GM10266 (cell line): ENCODE results near the gene LRMDA.

Experiments
- DNase-seq: peaks from one replicate; pipeline ENCODE4 v3.0.0; 2012; ENCODE audit errors: extremely low spot score
- TF ChIP-seq, protein P1 (sequence below): IDR thresholded peaks from 2 replicates; pipeline ENCODE4 v1.5.1; 2012; ENCODE audit warnings: mild to moderate bottlenecking, low read depth; ENCODE audit not compliant: control insufficient read depth, insufficient read depth; ENCODE audit errors: missing control alignments

Gene LRMDA

GRCh38 chr10:75803816-75804552 lies 372.6 kb downstream of the LRMDA start:
- TF ChIP-seq, protein P1, sequence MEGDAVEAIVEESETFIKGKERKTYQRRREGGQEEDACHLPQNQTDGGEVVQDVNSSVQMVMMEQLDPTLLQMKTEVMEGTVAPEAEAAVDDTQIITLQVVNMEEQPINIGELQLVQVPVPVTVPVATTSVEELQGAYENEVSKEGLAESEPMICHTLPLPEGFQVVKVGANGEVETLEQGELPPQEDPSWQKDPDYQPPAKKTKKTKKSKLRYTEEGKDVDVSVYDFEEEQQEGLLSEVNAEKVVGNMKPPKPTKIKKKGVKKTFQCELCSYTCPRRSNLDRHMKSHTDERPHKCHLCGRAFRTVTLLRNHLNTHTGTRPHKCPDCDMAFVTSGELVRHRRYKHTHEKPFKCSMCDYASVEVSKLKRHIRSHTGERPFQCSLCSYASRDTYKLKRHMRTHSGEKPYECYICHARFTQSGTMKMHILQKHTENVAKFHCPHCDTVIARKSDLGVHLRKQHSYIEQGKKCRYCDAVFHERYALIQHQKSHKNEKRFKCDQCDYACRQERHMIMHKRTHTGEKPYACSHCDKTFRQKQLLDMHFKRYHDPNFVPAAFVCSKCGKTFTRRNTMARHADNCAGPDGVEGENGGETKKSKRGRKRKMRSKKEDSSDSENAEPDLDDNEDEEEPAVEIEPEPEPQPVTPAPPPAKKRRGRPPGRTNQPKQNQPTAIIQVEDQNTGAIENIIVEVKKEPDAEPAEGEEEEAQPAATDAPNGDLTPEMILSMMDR, result no peak
- no peak for DNase-seq

DNA sequence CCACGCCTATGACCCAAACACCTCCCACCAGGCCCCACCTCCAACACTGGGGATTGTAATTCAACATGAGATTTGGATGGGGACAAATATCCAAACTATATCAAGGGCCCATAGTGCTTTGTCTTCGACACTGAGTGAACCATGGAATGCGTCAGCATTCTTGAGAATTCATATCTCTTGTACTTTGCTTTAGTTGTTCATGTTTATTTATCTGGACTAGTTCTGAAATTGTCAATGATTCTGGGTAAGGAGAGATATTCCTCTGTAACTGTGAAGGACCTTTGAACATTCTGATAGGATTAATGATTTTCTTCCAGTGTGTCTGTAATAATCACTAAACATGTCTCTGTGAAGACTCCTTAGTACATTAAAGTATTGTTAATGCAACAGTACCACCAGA lies 374.8 kb downstream of the LRMDA start:
- DNase-seq, result no peak
- TF ChIP-seq, protein P1, result no peak

GRCh38 chr10:75807456-75807855 lies 376.0 kb downstream of the LRMDA start:
- DNase-seq, result no peak
- TF ChIP-seq, protein P1, result no peak

- TF ChIP-seq, protein P1, result no peak
Measured at GRCh38 chr10:75809003-75809402, 377.6 kb downstream of the LRMDA start.

DNA sequence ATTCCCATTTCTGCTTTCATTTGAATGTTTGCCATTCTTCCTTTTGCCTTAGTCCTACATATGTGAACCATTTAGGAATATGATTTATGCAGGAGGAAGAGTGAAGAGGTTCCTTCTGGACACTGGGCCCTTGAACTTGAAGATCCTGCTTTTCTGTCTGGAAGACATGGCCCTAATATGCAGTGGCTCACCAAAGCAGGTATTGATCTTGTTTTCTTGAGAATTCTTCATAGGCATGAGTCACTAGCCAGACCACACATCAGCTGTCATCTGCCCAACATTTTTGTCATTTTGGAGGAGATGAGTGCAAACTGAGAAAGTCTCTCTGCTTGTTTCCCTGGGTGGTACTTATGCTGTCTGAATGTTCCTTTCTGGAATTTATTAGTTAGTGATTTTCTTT lies 382.6 kb downstream of the LRMDA start:
- no peak for DNase-seq
- TF ChIP-seq, protein P1, result no peak

More at GRCh38 chr10:75809003-75809402, 377.6 kb downstream of the LRMDA start:
- DNase-seq, result no peak

GRCh38 chr10:75815066-75815465 lies 383.6 kb downstream of the LRMDA start:
- no peak for DNase-seq
- TF ChIP-seq, protein P1, result no peak

GRCh38 chr10:75817198-75817597 lies 385.8 kb downstream of the LRMDA start:
- TF ChIP-seq, protein P1, result no peak
- DNase-seq, result no peak
